ENCODE results near the gene OMD. TPM values are rescaled to one million over a fixed set of nuclear protein-coding genes. Genes with fewer than 3 reads are reported as not detected.

Gene OMD
- total and polyA plus RNA-seq, 9 of the 15 experiments (the other 6 are each of a cell fraction or from before 2014, with no cell fraction given) = 0.21 TPM; not detected in 8

DNA sequence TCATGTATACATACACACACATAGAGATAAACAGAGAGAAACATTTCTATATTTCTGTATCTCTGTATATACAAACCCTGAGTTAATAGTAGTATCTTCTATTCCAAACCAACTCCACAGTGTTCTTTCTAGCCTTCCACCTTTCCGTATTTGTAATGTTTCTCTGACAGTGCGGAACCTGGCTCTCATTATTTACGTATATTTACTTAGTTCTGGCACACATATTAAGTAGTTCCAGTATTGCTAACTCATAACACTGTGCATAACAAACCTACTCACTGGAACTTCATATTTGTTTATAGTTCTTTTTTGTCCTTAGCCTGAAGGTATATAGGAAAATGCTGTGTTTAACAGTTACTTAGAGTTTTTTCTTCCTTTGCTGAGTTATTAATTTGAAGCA lies 26.4 kb downstream of the OMD start:
- Histone ChIP-seq H3K27me3 (ENCODE audit: control insufficient read depth in 2 of 2, insufficient read depth in 2 of 2, low read length in 2 of 2) (no peaks in the 10 kb centered on the region), H3K27ac (ENCODE audit: extremely low read depth, low read depth, low read length) (no peak overlapping the region), H3K4me3 (no peak overlapping the region), H3K9me1 (ENCODE audit: control insufficient read depth, insufficient read depth, low read length) (no peaks in the 10 kb centered on the region), H3K9ac (ENCODE audit: insufficient read depth in 1 of 2, low read depth in 2 of 2, low read length in 2 of 2) (no peak overlapping the region), H3K4me1 (replicated peaks in 1 of 2; ENCODE audit: control insufficient read depth in 2 of 2, insufficient read depth in 2 of 2, low read length in 2 of 2) (no peaks in the 10 kb centered on the region), H4K20me1 (replicated peaks; ENCODE audit: control insufficient read depth, insufficient read depth, low read length) (no peaks in the 10 kb centered on the region), H3K9me3 (replicated peaks; ENCODE audit: control insufficient read depth, insufficient read depth, low read depth, low read length) (no peaks in the 10 kb centered on the region), H2AFZ (ENCODE audit: low read depth, low read length) (no peak overlapping the region), H3K36me3 (ENCODE audit: control insufficient read depth, insufficient read depth, low read length) (no peaks in the 10 kb centered on the region), H3K4me2 (ENCODE audit: insufficient read depth, low read length) (no peak overlapping the region), H3K79me2 (ENCODE audit: control insufficient read depth, insufficient read depth, low read length) (no peaks in the 10 kb centered on the region)
- TF ChIP-seq CHCHD3 (CRISPR knock-in tag; IDR thresholded peaks at IDR 0.05) (no peak), HIVEP1 (CRISPR knock-in tag; IDR thresholded peaks at IDR 0.05) (no peak), TRIM24 (IDR thresholded peaks at IDR 0.05) (no peak), ZNF41 (CRISPR knock-in tag; conservative IDR thresholded peaks at IDR 0.05) (no peak), SIN3A (IDR thresholded peaks at IDR 0.05; ENCODE audit: borderline replicate concordance in 2 of 2, control insufficient read depth in 1 of 2, low read depth in 2 of 2, low read length in 2 of 2) (no peak), NFE2 (IDR thresholded peaks at IDR 0.05; ENCODE audit: low read depth) (no peak), ARHGAP35 (IDR thresholded peaks at IDR 0.05; ENCODE audit: partially characterized antibody) (no peak), MBD1 (CRISPR knock-in tag; IDR thresholded peaks at IDR 0.05) (no peak), ZBTB43 (CRISPR knock-in tag; IDR thresholded peaks at IDR 0.05) (no peak), U2AF2 (optimal IDR thresholded peaks at IDR 0.05; ENCODE audit: low read depth, low read length) (no peak), SP1 (CRISPR knock-in tag; IDR thresholded peaks at IDR 0.05) (no peak), SRSF3 (IDR thresholded peaks at IDR 0.05; ENCODE audit: insufficient read depth, low read length) (no peak)
- TF ChIP-seq, protein P1, sequence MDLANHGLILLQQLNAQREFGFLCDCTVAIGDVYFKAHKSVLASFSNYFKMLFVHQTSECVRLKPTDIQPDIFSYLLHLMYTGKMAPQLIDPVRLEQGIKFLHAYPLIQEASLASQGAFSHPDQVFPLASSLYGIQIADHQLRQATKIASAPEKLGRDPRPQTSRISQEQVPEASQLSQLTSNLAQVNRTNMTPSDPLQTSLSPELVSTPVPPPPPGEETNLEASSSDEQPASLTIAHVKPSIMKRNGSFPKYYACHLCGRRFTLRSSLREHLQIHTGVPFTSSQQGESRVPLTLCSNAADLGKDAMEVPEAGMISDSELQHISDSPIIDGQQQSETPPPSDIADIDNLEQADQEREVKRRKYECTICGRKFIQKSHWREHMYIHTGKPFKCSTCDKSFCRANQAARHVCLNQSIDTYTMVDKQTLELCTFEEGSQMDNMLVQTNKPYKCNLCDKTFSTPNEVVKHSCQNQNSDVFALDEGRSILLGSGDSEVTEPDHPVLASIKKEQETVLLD (IDR thresholded peaks at IDR 0.05) = no peak
- intact Hi-C loops (cut with micrococcal nuclease) (no loop called here), in situ Hi-C loops (cut with MboI) (no loop called here)
- POLR2A ChIA-PET = no interaction called here
- 92% methylated on average over 3 of the region's 3 CpGs for WGBS (ENCODE audit: insufficient coverage, low coverage, missing lambda C conversion rate)
- BruUV-seq (replicated peaks) = no TSS peak
- FAIRE-seq (no peak), DNase-seq (ENCODE audit: extremely low read depth in 1 of 4, low spot score in 3 of 4) (no peak), ATAC-seq (no peak)
- CTCF ChIA-PET (ENCODE audit: low intra/inter-chr PET ratio) = no interaction called here
